ENCODE results near the gene METTL25B. TPM values are rescaled to one million over a fixed set of nuclear protein-coding genes. Genes with fewer than 3 reads are reported as not detected.

Gene METTL25B
- total and polyA plus RNA-seq, 12 donors, result 12.8 to 45.2 (median 15.6) TPM

DNA sequence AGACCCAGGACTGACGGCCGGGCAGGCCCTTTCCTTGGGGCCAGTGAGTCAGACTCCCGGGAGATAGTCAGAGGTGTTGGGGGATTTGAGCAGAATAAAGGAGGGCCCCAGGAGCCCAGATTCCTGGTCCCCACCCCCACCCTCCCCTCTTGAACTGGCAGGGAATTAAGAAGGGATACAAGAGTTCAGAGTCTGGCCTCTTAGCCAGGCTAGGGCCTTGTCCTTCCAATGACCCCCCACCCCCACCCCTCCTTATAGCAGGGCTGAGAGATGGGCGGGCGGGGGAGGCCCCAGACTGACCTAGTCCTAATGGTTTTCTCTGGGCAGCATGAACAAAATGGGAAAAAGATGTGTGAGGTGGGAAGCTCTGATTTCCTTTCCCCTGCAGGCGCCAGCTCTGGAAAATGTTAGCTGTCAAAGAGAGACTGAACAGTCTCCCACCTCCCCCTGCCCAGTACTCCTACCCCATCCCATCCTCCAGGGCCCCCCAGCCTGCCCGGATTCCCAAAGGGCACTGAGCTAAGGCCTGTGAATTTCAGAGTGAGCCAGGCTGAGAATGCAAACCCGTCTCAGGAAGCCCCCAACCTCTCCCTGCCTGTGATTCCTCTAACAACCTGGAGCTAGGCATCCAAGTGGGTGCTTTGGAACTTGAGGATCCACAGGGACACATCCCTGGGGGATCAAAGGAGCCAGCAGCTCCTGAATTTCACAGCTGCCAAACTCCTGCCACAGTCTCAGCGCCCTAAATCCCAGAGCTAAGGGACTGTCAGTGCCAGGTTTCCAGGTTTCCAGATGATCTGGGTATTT is 17.1 kb upstream of the METTL25B start:
- Histone ChIP-seq H3K9me3 (no peaks in the 10 kb centered on the region), H3K4me3 (no peak overlapping the region), H3K27ac (no peak overlapping the region), H3K27me3 (peaks cover 0 to 12% (median 0%) of the 10 kb centered on the region in 7 donors), H3K36me3 (peaks cover 0 to 14% (median 0%) of the 10 kb centered on the region in 9 donors), H3K4me1 (peaks cover 5 to 42% (median 23%) of the 10 kb centered on the region in 9 donors)
- TF ChIP-seq, protein P1, sequence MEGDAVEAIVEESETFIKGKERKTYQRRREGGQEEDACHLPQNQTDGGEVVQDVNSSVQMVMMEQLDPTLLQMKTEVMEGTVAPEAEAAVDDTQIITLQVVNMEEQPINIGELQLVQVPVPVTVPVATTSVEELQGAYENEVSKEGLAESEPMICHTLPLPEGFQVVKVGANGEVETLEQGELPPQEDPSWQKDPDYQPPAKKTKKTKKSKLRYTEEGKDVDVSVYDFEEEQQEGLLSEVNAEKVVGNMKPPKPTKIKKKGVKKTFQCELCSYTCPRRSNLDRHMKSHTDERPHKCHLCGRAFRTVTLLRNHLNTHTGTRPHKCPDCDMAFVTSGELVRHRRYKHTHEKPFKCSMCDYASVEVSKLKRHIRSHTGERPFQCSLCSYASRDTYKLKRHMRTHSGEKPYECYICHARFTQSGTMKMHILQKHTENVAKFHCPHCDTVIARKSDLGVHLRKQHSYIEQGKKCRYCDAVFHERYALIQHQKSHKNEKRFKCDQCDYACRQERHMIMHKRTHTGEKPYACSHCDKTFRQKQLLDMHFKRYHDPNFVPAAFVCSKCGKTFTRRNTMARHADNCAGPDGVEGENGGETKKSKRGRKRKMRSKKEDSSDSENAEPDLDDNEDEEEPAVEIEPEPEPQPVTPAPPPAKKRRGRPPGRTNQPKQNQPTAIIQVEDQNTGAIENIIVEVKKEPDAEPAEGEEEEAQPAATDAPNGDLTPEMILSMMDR (IDR thresholded peaks at IDR 0.05), result no peak
- DNase-seq (no peak), ATAC-seq (no peak)
- intact Hi-C loops (cut with DNase I), result no loop called here
- 74 to 84% methylated on average over 9 of the region's 9 CpGs for WGBS, 2 donors

DNA sequence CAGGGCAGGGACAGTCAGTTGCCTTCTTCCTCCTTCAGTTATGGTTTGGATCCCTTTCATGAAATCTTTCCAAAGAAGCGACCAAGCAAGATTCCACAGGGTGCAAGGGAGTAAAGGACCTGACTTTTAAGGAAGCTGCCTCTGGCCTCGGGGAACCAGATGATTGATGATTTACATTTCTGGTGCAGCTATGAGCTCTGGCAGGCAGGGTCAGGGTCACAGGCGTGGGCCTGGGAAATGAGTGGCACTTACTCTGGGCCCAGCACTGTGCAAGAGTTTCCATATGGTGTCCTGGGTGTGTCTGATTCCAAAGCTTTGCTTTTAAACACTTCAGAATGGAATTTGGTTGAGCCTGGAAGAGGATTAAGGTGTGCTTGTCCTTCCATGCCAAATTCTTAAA is 15.6 kb upstream of the METTL25B start:
- no peaks in the 10 kb centered on the region for H3K27me3 ChIP-seq
- TF ChIP-seq, protein P1 (IDR thresholded peaks at IDR 0.05), result no peak
- no peaks in the 10 kb centered on the region for H3K9me3 ChIP-seq
- intact Hi-C loops (cut with DNase I), result no loop called here
- ATAC-seq (no peak), DNase-seq (no peak)
- H3K27ac ChIP-seq, result no peak overlapping the region
- no peak overlapping the region for H3K4me3 ChIP-seq
- H3K36me3 ChIP-seq, result peaks cover 0 to 14% (median 0%) of the 10 kb centered on the region in 9 donors
- H3K4me1 ChIP-seq, result peaks cover 0 to 29% (median 11%) of the 10 kb centered on the region in 9 donors
- 80 to 81% methylated on average over 3 of the region's 3 CpGs for WGBS, 2 donors

DNA sequence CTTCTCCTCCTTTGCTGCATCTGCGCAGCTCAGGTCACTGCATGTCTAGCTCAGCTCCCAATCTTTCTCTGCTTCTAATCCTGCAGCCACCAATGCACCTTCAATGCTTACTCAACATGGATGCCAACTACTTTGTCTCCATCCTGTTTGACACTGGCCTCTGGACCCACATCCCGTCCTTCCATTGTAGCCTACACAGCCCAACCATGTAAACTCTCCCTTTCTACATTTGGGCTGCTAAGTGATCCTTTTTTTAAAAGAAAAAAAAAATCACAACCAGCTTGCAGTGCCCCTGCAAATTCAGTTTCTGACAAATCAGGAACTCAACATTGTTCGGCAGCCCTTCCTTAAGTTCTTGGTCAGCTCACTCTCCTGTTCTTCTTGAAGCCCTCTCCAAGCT is 13.4 kb upstream of the METTL25B start:
- DNase-seq (no peak), ATAC-seq (no peak)
- Histone ChIP-seq H3K36me3 (peaks cover 0 to 21% (median 0%) of the 10 kb centered on the region in 9 donors), H3K27me3 (no peaks in the 10 kb centered on the region), H3K4me3 (no peak overlapping the region), H3K4me1 (peaks cover 0 to 8% (median 4%) of the 10 kb centered on the region in 9 donors), H3K27ac (no peak overlapping the region), H3K9me3 (no peaks in the 10 kb centered on the region)
- TF ChIP-seq, protein P1 (IDR thresholded peaks at IDR 0.05), result no peak
- intact Hi-C loops (cut with DNase I), result no loop called here
- WGBS, 2 donors, result 82 to 84% methylated on average over 3 of the region's 3 CpGs

DNA sequence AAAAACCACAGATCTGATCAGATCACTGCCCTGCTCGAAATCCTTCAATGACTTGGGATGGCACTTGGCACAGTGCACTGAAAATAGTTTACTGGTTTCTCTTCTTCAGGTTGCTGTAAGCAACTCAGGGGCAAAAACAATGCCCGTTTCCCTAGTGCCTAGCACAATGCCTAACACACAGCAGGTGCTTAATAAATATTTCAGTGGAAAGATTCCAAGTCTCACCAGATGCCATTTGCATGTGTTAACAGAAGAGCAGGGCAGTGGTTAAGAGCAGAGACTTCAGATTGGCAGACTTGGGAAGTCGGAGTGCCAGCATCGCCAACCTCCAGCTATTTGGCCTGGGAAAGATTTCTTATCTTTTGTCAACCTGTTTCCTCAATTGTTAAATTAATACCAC is 10.9 kb upstream of the METTL25B start:
- TF ChIP-seq, protein P1 (IDR thresholded peaks at IDR 0.05), result no peak

More for the DNA sequence above, 10.9 kb upstream of the METTL25B start:
- no peak for ATAC-seq
- intact Hi-C loops (cut with DNase I), result no loop called here
- no peak overlapping the region for H3K27ac ChIP-seq
- H3K36me3 ChIP-seq, result peaks cover 0 to 45% (median 0%) of the 10 kb centered on the region in 9 donors
- no peaks in the 10 kb centered on the region for H3K4me1 ChIP-seq
- no peak overlapping the region for H3K4me3 ChIP-seq
- H3K9me3 ChIP-seq, result no peaks in the 10 kb centered on the region
- no peak for DNase-seq
- H3K27me3 ChIP-seq, result no peaks in the 10 kb centered on the region
- WGBS, 2 donors, result 78 to 85% methylated on average over 4 of the region's 4 CpGs
